H9 (cell line): ENCODE data around the gene AKR1E2. TPM values are rescaled to one million over a fixed set of nuclear protein-coding genes. Genes with fewer than 3 reads are reported as not detected.

Source experiments
- DNase-seq: peaks from one replicate; pipeline ENCODE4 v3.0.0-alpha.2; 2017
- H2AFZ ChIP-seq: one replicate; pipeline ENCODE4 v1.6.1; 2013; ENCODE audit warnings: mild to moderate bottlenecking, low read length, control low read depth, moderate library complexity
- H2AK5ac ChIP-seq: 2 replicates; pipeline ENCODE4 v1.6.1; 2013; ENCODE audit warnings: low read length, control low read depth, mixed read lengths; ENCODE audit not compliant: insufficient read length
- H2BK120ac ChIP-seq: one replicate; pipeline ENCODE4 v1.6.1; 2013; ENCODE audit warnings: low read depth, mild to moderate bottlenecking, low read length, control low read depth, inconsistent platforms; ENCODE audit not compliant: poor library complexity, severe bottlenecking
- H2BK12ac ChIP-seq: 2 replicates; pipeline ENCODE4 v1.6.1; 2013; ENCODE audit warnings: low read length, control low read depth, mixed read lengths, low read depth; ENCODE audit not compliant: insufficient read length
- H2BK15ac ChIP-seq: 2 replicates; pipeline ENCODE4 v1.6.1; 2013; ENCODE audit warnings: low read depth, low read length, control low read depth
- H2BK20ac ChIP-seq: one replicate; pipeline ENCODE4 v1.6.1; 2013; ENCODE audit warnings: low read depth, mild to moderate bottlenecking, low read length, control low read depth, inconsistent platforms; ENCODE audit not compliant: poor library complexity, severe bottlenecking
- H2BK5ac ChIP-seq: 2 replicates; pipeline ENCODE4 v1.6.1; 2013; ENCODE audit warnings: low read length, control low read depth, mixed read lengths; ENCODE audit not compliant: insufficient read length
- H3K14ac ChIP-seq: 2 replicates; pipeline ENCODE4 v1.6.1; 2013; ENCODE audit warnings: low read length, control low read depth; ENCODE audit not compliant: insufficient read depth
- H3K18ac ChIP-seq: 2 replicates; pipeline ENCODE4 v1.6.1; 2013; ENCODE audit warnings: low read depth, mild to moderate bottlenecking, mixed read lengths, low read length, control low read depth; ENCODE audit not compliant: insufficient read length
- H3K23ac ChIP-seq: 2 replicates; pipeline ENCODE4 v1.6.1; 2013; ENCODE audit warnings: low read length, control low read depth, mixed read lengths, low read depth; ENCODE audit not compliant: insufficient read length
- H3K23me2 ChIP-seq: 2 replicates; pipeline ENCODE4 v1.6.1; 2013; ENCODE audit warnings: low read depth, mild to moderate bottlenecking, mixed read lengths, low read length, control low read depth; ENCODE audit not compliant: insufficient read length, poor library complexity, severe bottlenecking
- H3K27ac ChIP-seq: 2 replicates; pipeline ENCODE4 v1.5.1; 2013; ENCODE audit warnings: low read length, control low read depth, mixed read lengths, low read depth; ENCODE audit not compliant: insufficient read length
- H3K27me3 ChIP-seq: 2 replicates; pipeline ENCODE4 v1.6.1; 2013; ENCODE audit warnings: low read length, control low read depth, inconsistent platforms; ENCODE audit not compliant: insufficient read depth
- H3K4ac ChIP-seq: 2 replicates; pipeline ENCODE4 v1.6.1; 2013; ENCODE audit warnings: low read depth, mild to moderate bottlenecking, control low read depth, inconsistent platforms, low read length, moderate library complexity
- H3K4me1 ChIP-seq: 2 replicates; pipeline ENCODE4 v1.6.1; 2013; ENCODE audit warnings: low read length, control low read depth, inconsistent platforms; ENCODE audit not compliant: insufficient read depth
- H3K4me2 ChIP-seq: 2 replicates; pipeline ENCODE4 v1.6.1; 2013; ENCODE audit warnings: low read length, control low read depth, mixed read lengths; ENCODE audit not compliant: insufficient read length, insufficient read depth
- H3K56ac ChIP-seq: 2 replicates; pipeline ENCODE4 v1.6.1; 2013; ENCODE audit warnings: low read depth, mild to moderate bottlenecking, mixed read lengths, low read length, control low read depth; ENCODE audit not compliant: insufficient read length
- H3K79me1 ChIP-seq: 2 replicates; pipeline ENCODE4 v1.6.1; 2013; ENCODE audit warnings: low read depth, mild to moderate bottlenecking, moderate library complexity, low read length, control low read depth, inconsistent platforms; ENCODE audit not compliant: insufficient read depth, poor library complexity, severe bottlenecking
- H3K79me2 ChIP-seq: 2 replicates; pipeline ENCODE4 v1.6.1; 2013; ENCODE audit warnings: low read length, control low read depth, inconsistent platforms; ENCODE audit not compliant: insufficient read depth
- H3K9ac ChIP-seq: 2 replicates; pipeline ENCODE4 v1.6.1; 2013; ENCODE audit warnings: low read length, control low read depth, mixed read lengths; ENCODE audit not compliant: insufficient read length; ENCODE audit errors: extremely low read depth
- H3K9me3 ChIP-seq: one replicate; pipeline ENCODE4 v1.6.1; 2013; ENCODE audit warnings: low read depth, low read length, inconsistent platforms; ENCODE audit not compliant: control insufficient read depth
- H3T11ph ChIP-seq: one replicate; pipeline ENCODE4 v1.6.1; 2013; ENCODE audit warnings: mild to moderate bottlenecking, low read length, control low read depth, inconsistent platforms
- H4K20me1 ChIP-seq: one replicate; pipeline ENCODE4 v1.6.1; 2013; ENCODE audit not compliant: control insufficient read depth, insufficient read length, insufficient read depth
- H4K5ac ChIP-seq: 2 replicates; pipeline ENCODE4 v1.6.1; 2013; ENCODE audit warnings: low read depth, mild to moderate bottlenecking, mixed read lengths, low read length, control low read depth; ENCODE audit not compliant: insufficient read length
- H4K8ac ChIP-seq: replicated peaks from 2 replicates; pipeline ENCODE4 v1.6.1; 2013; ENCODE audit warnings: low read length, control low read depth, mixed read lengths, low read depth; ENCODE audit not compliant: insufficient read length
- H4K91ac ChIP-seq: 2 replicates; pipeline ENCODE4 v1.6.1; 2013; ENCODE audit warnings: low read depth, mild to moderate bottlenecking, moderate library complexity, mixed read lengths, low read length, control low read depth; ENCODE audit not compliant: insufficient read length
- H3K27ac Mint-ChIP-seq, 3 experiments: 2 replicates in 2 of 3; 3 replicates in 1 of 3; pipeline ENCODE4 v1.8.0; 2020 to 2021; ENCODE audit warnings: mixed read lengths in 3 of 3, mild to moderate bottlenecking in 1 of 3, moderate library complexity in 1 of 3
- H3K27me3 Mint-ChIP-seq: 2 replicates; pipeline ENCODE4 v1.8.0; 2021; ENCODE audit warnings: low read depth, mild to moderate bottlenecking, moderate library complexity, mixed read lengths
- H3K36me3 Mint-ChIP-seq, 3 experiments: 2 replicates in 2 of 3; 3 replicates in 1 of 3; pipeline ENCODE4 v1.8.0; 2020 to 2021; ENCODE audit warnings: low read depth in 3 of 3, mixed read lengths in 3 of 3; ENCODE audit not compliant: insufficient read depth in 1 of 3
- H3K4me1 Mint-ChIP-seq, 2 experiments: 2 replicates each; pipeline ENCODE4 v1.8.0; 2020; ENCODE audit warnings: mixed read lengths in 2 of 2
- H3K4me3 Mint-ChIP-seq, 2 experiments: 2 replicates in 1 of 2; 3 replicates in 1 of 2; pipeline ENCODE4 v1.8.0; 2020 to 2021; ENCODE audit warnings: mild to moderate bottlenecking in 2 of 2, mixed read lengths in 2 of 2, moderate library complexity in 1 of 2
- H3K9me3 Mint-ChIP-seq, 2 experiments: 2 replicates in 1 of 2; 3 replicates in 1 of 2; pipeline ENCODE4 v1.8.0; 2020; ENCODE audit warnings: mild to moderate bottlenecking in 2 of 2, mixed read lengths in 2 of 2, moderate library complexity in 1 of 2
- CTCF ChIP-seq: fragments of 200-600 bp; sonication (generic); conservative IDR thresholded peaks from 3 replicates; pipeline ENCODE4 v1.8.0; 2021; ENCODE audit warnings: antibody characterized with exemption, mild to moderate bottlenecking
- WGBS: extraction: QIAGEN DNeasy Blood & Tissue Kit; methylation state at CpG from one replicate; pipeline ENCODE4 v1.1.7; 2013; ENCODE audit warnings: missing lambda C conversion rate, low lambda C conversion rate, mixed read lengths; ENCODE audit not compliant: insufficient read length; ENCODE audit errors: extremely low coverage; 5-methylcytosine and 5-hydroxymethylcytosine counted together
- total RNA-seq: library from RNA; stranded (reverse); gene quantifications from 2 replicates; pipeline ENCODE4 v1.2.1, GENCODE V29; 2021

AKR1E2 gene
- total RNA-seq, 1 experiment from 2014 or later = 2.2 TPM

GRCh38 chr10:4806534-4806933 lies 19.5 kb upstream of the AKR1E2 start:
- H4K5ac ChIP-seq = no peak overlapping the region
- WGBS = no CpG with 5 or more reads among the region's 4 CpGs
- no peak overlapping the region for H4K91ac ChIP-seq
- Mint-ChIP-seq H3K36me3 (peaks cover 0 to 2% (median 0%) of the 10 kb centered on the region in 3 experiments; a peak in 2 of 7 replicates), H3K4me1 (peaks cover 0 to 3% of the 10 kb centered on the region in 2 experiments; a peak in 1 of 4 replicates), H3K4me3 (no peak overlapping the region), H3K27ac (no peak overlapping the region), H3K9me3 (peaks cover 1 to 28% of the 10 kb centered on the region in 2 experiments; a peak in 3 of 5 replicates), H3K27me3 (no peaks in the 10 kb centered on the region; the same call in none of the 2 replicates)
- no peak for TF ChIP-seq CTCF
- no peaks in the 10 kb centered on the region for H3K79me2 ChIP-seq
- H3K18ac ChIP-seq = no peak overlapping the region
- no peak overlapping the region for H2BK15ac ChIP-seq
- no peak overlapping the region for H2BK12ac ChIP-seq
- H3K23me2 ChIP-seq = no peaks in the 10 kb centered on the region
- no peak overlapping the region for H3K56ac ChIP-seq
- no peak for DNase-seq
- H3K4ac ChIP-seq = no peak overlapping the region
- no peaks in the 10 kb centered on the region for H3K27me3 ChIP-seq
- no peaks in the 10 kb centered on the region for H3K4me1 ChIP-seq
- H3K14ac ChIP-seq = no peak overlapping the region
- H3K27ac ChIP-seq = no peak overlapping the region
- no peak overlapping the region for H2AK5ac ChIP-seq
- no peak overlapping the region for H4K8ac ChIP-seq
- no peak overlapping the region for H2BK120ac ChIP-seq
- no peak overlapping the region for H2BK20ac ChIP-seq
- no peaks in the 10 kb centered on the region for H3K79me1 ChIP-seq
- H3K23ac ChIP-seq = no peak overlapping the region
- no peak overlapping the region for H3K4me2 ChIP-seq
- no peak overlapping the region for H3K9ac ChIP-seq
- H2AFZ ChIP-seq = no peak overlapping the region
- H4K20me1 ChIP-seq = no peaks in the 10 kb centered on the region
- no peaks in the 10 kb centered on the region for H3K9me3 ChIP-seq
- H2BK5ac ChIP-seq = no peak overlapping the region
- H3T11ph ChIP-seq = no peak overlapping the region
